SK-N-MC (cell line): ENCODE results near the gene CDC42EP1.

Experiments used
- EZH2 ChIP-seq: fragments of 200-600 bp; sonication (generic); IDR thresholded peaks from one replicate; pipeline ENCODE4 v1.6.1; 2017; ENCODE audit warnings: antibody characterized with exemption
- FOXP2 ChIP-seq: optimal IDR thresholded peaks from 2 replicates; pipeline ENCODE3; 2011; ENCODE audit warnings: mild to moderate bottlenecking, moderate library complexity; ENCODE audit not compliant: insufficient read depth; ENCODE audit errors: extremely low read length, control extremely low read depth
- POLR2AphosphoS5 ChIP-seq: IDR thresholded peaks from 2 replicates; pipeline ENCODE4 v1.6.1; 2012; ENCODE audit warnings: mild to moderate bottlenecking, low read depth, low read length, borderline replicate concordance

GRCh38 chr22:37575490-37576003 is 15.3 kb downstream of the CDC42EP1 start:
- TF ChIP-seq POLR2AphosphoS5 (no peak), EZH2 (no peak), FOXP2 (no peak)
